Spleen (tissue), 7 donors: ENCODE results near the gene GFRAL.

Source experiments
- POLR2A ChIP-seq, 3 donors: fragments of 450-650 bp; IDR thresholded peaks; one replicate each; pipeline ENCODE4 v1.5.1; 2017; ENCODE audit warnings: antibody characterized with exemption in 3 of 3, mild to moderate bottlenecking in 1 of 3
- POLR2AphosphoS5 ChIP-seq, 3 donors: sonication (generic); formaldehyde crosslinking; IDR thresholded peaks; one replicate each; pipeline ENCODE4 v1.5.1; 2017; ENCODE audit warnings: antibody characterized with exemption in 3 of 3
- TF ChIP-seq, protein P1 (sequence below), 11 experiments: fragments of 200-600 bp in 7 of 11; fragments of 450-650 bp in 4 of 11; sonication (generic) in 4 of 11; IDR thresholded peaks in 8 of 11; conservative IDR thresholded peaks in 3 of 11; 1 replicate in 7 of 11; 2 replicates in 4 of 11; pipeline versions ENCODE4 v1.4.0 to v1.8.0; 2016 to 2021; ENCODE audit warnings: antibody characterized with exemption in 11 of 11, inconsistent platforms in 4 of 11, mild to moderate bottlenecking in 1 of 11
- donor health status: DM: no; HTN: no; CAD: no; lungs with moderate emphysema.
- donor health status: DM: no; HTN: no; CAD: no.
- donor health status: DM: no; HTN: no; CAD: no.

DNA sequence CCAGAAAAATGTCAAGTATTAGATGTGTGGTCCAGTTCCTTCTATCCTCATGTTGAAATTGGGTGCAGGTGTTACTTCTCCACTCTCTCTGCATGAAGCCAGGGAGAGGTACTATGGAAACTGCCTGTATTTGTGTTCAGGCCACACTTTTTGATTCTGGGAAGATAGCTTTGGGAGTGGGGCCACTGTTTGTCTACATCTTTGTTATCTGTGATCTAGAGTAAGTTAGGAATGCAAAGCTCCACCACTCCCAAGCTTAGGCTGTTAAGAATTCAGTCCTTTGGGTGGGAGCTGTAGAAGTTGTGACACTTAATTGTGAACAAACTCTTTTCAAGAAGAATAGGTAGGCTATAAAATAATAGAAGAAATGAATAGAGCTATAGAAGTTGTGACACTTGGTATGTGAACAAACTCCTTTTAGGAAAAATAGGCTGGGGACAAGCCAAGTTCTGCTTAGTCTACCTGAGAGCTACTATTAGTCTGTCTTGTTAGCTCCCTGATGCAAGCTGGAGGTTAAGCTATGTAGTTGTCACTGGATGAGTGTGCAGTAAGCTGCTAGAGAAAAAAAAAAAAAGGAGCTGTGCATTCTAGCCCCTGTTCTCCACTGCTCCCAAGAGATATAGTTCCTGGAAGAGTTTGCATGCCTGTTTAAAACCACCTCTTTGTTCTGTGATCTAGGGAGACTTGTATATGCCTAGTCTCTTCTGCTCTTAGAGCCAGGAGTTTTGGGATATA lies 7.1 kb upstream of the GFRAL start:
- TF ChIP-seq, protein P1, sequence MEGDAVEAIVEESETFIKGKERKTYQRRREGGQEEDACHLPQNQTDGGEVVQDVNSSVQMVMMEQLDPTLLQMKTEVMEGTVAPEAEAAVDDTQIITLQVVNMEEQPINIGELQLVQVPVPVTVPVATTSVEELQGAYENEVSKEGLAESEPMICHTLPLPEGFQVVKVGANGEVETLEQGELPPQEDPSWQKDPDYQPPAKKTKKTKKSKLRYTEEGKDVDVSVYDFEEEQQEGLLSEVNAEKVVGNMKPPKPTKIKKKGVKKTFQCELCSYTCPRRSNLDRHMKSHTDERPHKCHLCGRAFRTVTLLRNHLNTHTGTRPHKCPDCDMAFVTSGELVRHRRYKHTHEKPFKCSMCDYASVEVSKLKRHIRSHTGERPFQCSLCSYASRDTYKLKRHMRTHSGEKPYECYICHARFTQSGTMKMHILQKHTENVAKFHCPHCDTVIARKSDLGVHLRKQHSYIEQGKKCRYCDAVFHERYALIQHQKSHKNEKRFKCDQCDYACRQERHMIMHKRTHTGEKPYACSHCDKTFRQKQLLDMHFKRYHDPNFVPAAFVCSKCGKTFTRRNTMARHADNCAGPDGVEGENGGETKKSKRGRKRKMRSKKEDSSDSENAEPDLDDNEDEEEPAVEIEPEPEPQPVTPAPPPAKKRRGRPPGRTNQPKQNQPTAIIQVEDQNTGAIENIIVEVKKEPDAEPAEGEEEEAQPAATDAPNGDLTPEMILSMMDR (IDR thresholded peaks at IDR 0.05 in 8 of 11, conservative IDR thresholded peaks at IDR 0.05 in 3 of 11) = no peak
- no peak for TF ChIP-seq POLR2AphosphoS5 (IDR thresholded peaks at IDR 0.05)
- TF ChIP-seq POLR2A (IDR thresholded peaks at IDR 0.05) = no peak
